G401 (cell line): ENCODE measurements around the gene CDH23. TPM values are rescaled to one million over a fixed set of nuclear protein-coding genes. Genes with fewer than 3 reads are reported as not detected.
A peak's percentile ranks its signal among the peaks of the same experiment; 100 is the strongest.

Source experiments
- DNase-seq: peaks from one replicate; pipeline ENCODE4 v3.0.0-alpha.2; 2015; ENCODE audit warnings: low spot score
- in situ Hi-C: cut with HindIII; loops from 2 replicates; pipeline ENCODE4 v1.10.0; 2016; ENCODE audit warnings: low sequenced_read_pairs, mixed read lengths
- total RNA-seq: library from RNA; depleted of rRNA; stranded (reverse); fragments of >200 nt; shearing (Covaris generic); gene quantifications from 2 replicates; pipeline ENCODE4 v1.2.3, GENCODE V29; 2014

The CDH23 gene
- total RNA-seq, 1 experiment from 2014 or later, result 5.9 TPM

- in situ Hi-C loops, result no loop called here
- no peak for DNase-seq
Measured at GRCh38 chr10:71367271-71367670, 29.4 kb upstream of the CDH23 start.

- no peak for DNase-seq
- in situ Hi-C loops, result no loop called here
Measured at GRCh38 chr10:71368176-71368575, 28.5 kb upstream of the CDH23 start.

- in situ Hi-C loops, result no loop called here
Measured at GRCh38 chr10:71368643-71369042, 28.1 kb upstream of the CDH23 start.

GRCh38 chr10:71369602-71370001 is 27.1 kb upstream of the CDH23 start:
- no peak for DNase-seq
- in situ Hi-C loops, result no loop called here

More at GRCh38 chr10:71368643-71369042, 28.1 kb upstream of the CDH23 start:
- DNase-seq, result no peak

GRCh38 chr10:71370031-71370430 is 26.7 kb upstream of the CDH23 start:
- DNase-seq, result no peak
- in situ Hi-C loops, result no loop called here

GRCh38 chr10:71371750-71372166 is 25.0 kb upstream of the CDH23 start:
- DNase-seq, result no peak
- in situ Hi-C loops, result no loop called here

GRCh38 chr10:71372882-71373495 is 23.7 kb upstream of the CDH23 start:
- in situ Hi-C loops, result no loop called here
- no peak for DNase-seq

GRCh38 chr10:71374481-71375233 is 22.1 kb upstream of the CDH23 start:
- in situ Hi-C loops, result no loop called here
- DNase-seq, result no peak

- in situ Hi-C loops, result no loop called here
- DNase-seq, result no peak
Measured at GRCh38 chr10:71375952-71376351, 20.8 kb upstream of the CDH23 start.

- in situ Hi-C loops, result no loop called here
Measured at GRCh38 chr10:71378336-71379117, 18.2 kb upstream of the CDH23 start.

GRCh38 chr10:71379118-71379766 is 17.5 kb upstream of the CDH23 start:
- in situ Hi-C loops, result no loop called here
- DNase-seq, result no peak

More at GRCh38 chr10:71378336-71379117, 18.2 kb upstream of the CDH23 start:
- peak; percentile 8 for DNase-seq

GRCh38 chr10:71380841-71381240 is 15.9 kb upstream of the CDH23 start:
- DNase-seq, result no peak
- in situ Hi-C loops, result no loop called here

- in situ Hi-C loops, result no loop called here
Measured at GRCh38 chr10:71381611-71382010, 15.1 kb upstream of the CDH23 start.

GRCh38 chr10:71382028-71382427 is 14.7 kb upstream of the CDH23 start:
- no peak for DNase-seq
- in situ Hi-C loops, result no loop called here

More at GRCh38 chr10:71381611-71382010, 15.1 kb upstream of the CDH23 start:
- DNase-seq, result peak; percentile 15

GRCh38 chr10:71382757-71383156 is 14.0 kb upstream of the CDH23 start:
- in situ Hi-C loops, result no loop called here

GRCh38 chr10:71383972-71384687 is 12.6 kb upstream of the CDH23 start:
- in situ Hi-C loops, result no loop called here
- DNase-seq, result peak; percentile 61

More at GRCh38 chr10:71382757-71383156, 14.0 kb upstream of the CDH23 start:
- no peak for DNase-seq

- no peak for DNase-seq
- in situ Hi-C loops, result no loop called here
Measured at GRCh38 chr10:71388171-71388570, 8.5 kb upstream of the CDH23 start.

- in situ Hi-C loops, result no loop called here
- DNase-seq, result no peak
Measured at GRCh38 chr10:71388583-71389310, 8.0 kb upstream of the CDH23 start.
